Gastrocnemius medialis (tissue), 4 donors: Measurements from ENCODE around the gene GPR161. TPM values are rescaled to one million over a fixed set of nuclear protein-coding genes. Genes with fewer than 3 reads are reported as not detected.
"Not testable (repeated sequence)": the region's sequence is repeated elsewhere in the genome, so short reads cannot be mapped to it uniquely, and the experiment has no call there.

Experiments
- ATAC-seq, 2 donors: fragments of 150-250 bp; one replicate each; pipeline ENCODE4 v1.9.1; 2016
- DNase-seq, 2 donors: peaks; one replicate each; pipeline ENCODE4 v3.0.0-alpha.2; 2019
- H3K27ac ChIP-seq, 4 donors: fragments of 200-600 bp; sonication (generic); 1 replicate in 1 of 4; 2 replicates in 3 of 4; pipeline ENCODE4 v1.5.1; 2016 to 2018; ENCODE audit warnings: mild to moderate bottlenecking in 2 of 4, moderate library complexity in 1 of 4
- H3K27me3 ChIP-seq, 3 donors: fragments of 200-600 bp; sonication (generic) in 2 of 3; 1 replicate in 1 of 3; 2 replicates in 2 of 3; pipeline versions ENCODE4 v1.5.1 to v1.6.0; 2016 to 2019; ENCODE audit warnings: mild to moderate bottlenecking in 1 of 3, moderate library complexity in 1 of 3
- H3K36me3 ChIP-seq, 2 donors: fragments of 200-600 bp; sonication (generic) in 1 of 2; one replicate each; pipeline ENCODE4 v1.5.1; 2017 to 2018
- H3K4me1 ChIP-seq, 2 donors: fragments of 200-600 bp; sonication (generic) in 1 of 2; one replicate each; pipeline ENCODE4 v1.5.1; 2016 to 2017; ENCODE audit warnings: mild to moderate bottlenecking in 2 of 2
- H3K4me3 ChIP-seq, 4 donors: fragments of 200-600 bp; sonication (generic) in 3 of 4; 1 replicate in 1 of 4; 2 replicates in 3 of 4; pipeline ENCODE4 v1.5.1; 2016 to 2019; ENCODE audit warnings: mild to moderate bottlenecking in 2 of 4
- H3K9me3 ChIP-seq, 3 donors: fragments of 200-600 bp; sonication (generic) in 2 of 3; 1 replicate in 1 of 3; 2 replicates in 2 of 3; pipeline ENCODE4 v1.5.1; 2016 to 2019
- CTCF ChIP-seq, 5 experiments: fragments of 450-650 bp in 3 of 5; fragments of 200-600 bp in 2 of 5; sonication (generic) in 2 of 5; IDR thresholded peaks in 4 of 5; conservative IDR thresholded peaks in 1 of 5; 1 replicate in 4 of 5; 2 replicates in 1 of 5; pipeline ENCODE4 v1.5.1; 2016 to 2019; ENCODE audit warnings: antibody characterized with exemption in 5 of 5, mild to moderate bottlenecking in 3 of 5, moderate library complexity in 3 of 5
- POLR2A ChIP-seq, 2 donors: fragments of 450-650 bp; IDR thresholded peaks; one replicate each; pipeline ENCODE4 v1.6.1; 2017; ENCODE audit warnings: antibody characterized with exemption in 2 of 2, mild to moderate bottlenecking in 2 of 2, moderate library complexity in 2 of 2
- in situ Hi-C, 4 donors: fragments of 200-750 bp; cut with MboI; loops; one replicate each; pipeline versions ENCODE4 v1.15.0 to v1.8.0; 2017; ENCODE audit warnings: low sequenced_read_pairs in 4 of 4
- intact Hi-C: fragments of 100-400 bp; cut with DNase I; formaldehyde crosslinking; loops from one replicate; pipeline ENCODE4 v1.15.1; 2023; ENCODE audit warnings: low total_unique reads
- total RNA-seq, 4 donors: library from RNA; depleted of rRNA; stranded (reverse); fragments of >200 nt; gene quantifications; one replicate each; pipeline versions ENCODE4 v1.1.0 to v1.2.3, GENCODE V29; 2016

Gene GPR161
- total RNA-seq, 4 donors from 2014 or later, result 0.31 to 1.0 (median 0.86) TPM

- Histone ChIP-seq H3K9me3 (no peaks in the 10 kb centered on the region), H3K4me1 (no peaks in the 10 kb centered on the region), H3K36me3 (peaks cover 0 to 65% of the 10 kb centered on the region in 2 donors), H3K27ac (no peak overlapping the region), H3K27me3 (no peaks in the 10 kb centered on the region), H3K4me3 (no peak overlapping the region)
- in situ Hi-C loops (no loop called here), intact Hi-C loops (no loop called here)
- no peak for ATAC-seq
- DNase-seq, result no peak
- TF ChIP-seq CTCF (IDR thresholded peaks at IDR 0.05 in 4 of 5, conservative IDR thresholded peaks at IDR 0.05 in 1 of 5) (no peak), POLR2A (IDR thresholded peaks at IDR 0.05) (no peak)
Measured at GRCh38 chr1:168065506-168065905, 71.2 kb downstream of the GPR161 start.

- TF ChIP-seq POLR2A (IDR thresholded peaks at IDR 0.05), result no peak
- no peak for TF ChIP-seq CTCF (IDR thresholded peaks at IDR 0.05 in 4 of 5, conservative IDR thresholded peaks at IDR 0.05 in 1 of 5)
- H3K36me3 ChIP-seq, result peaks cover 0 to 52% of the 10 kb centered on the region in 2 donors
- no peak for DNase-seq
Measured at GRCh38 chr1:168064216-168064615, 72.5 kb downstream of the GPR161 start.

GRCh38 chr1:168057921-168058320, 78.8 kb downstream of the GPR161 start:
- intact Hi-C loops, result loop anchor here (2.0 kb wide), 1 partner anchor 17 kb away; no protein-coding TSS in a partner anchor
- no peak overlapping the region for H3K27ac ChIP-seq
- H3K4me1 ChIP-seq, result peaks cover 14 to 18% of the 10 kb centered on the region in 2 donors
- in situ Hi-C loops, result no loop called here
- TF ChIP-seq CTCF (IDR thresholded peaks at IDR 0.05 in 4 of 5, conservative IDR thresholded peaks at IDR 0.05 in 1 of 5), result no peak
- no peak for TF ChIP-seq POLR2A (IDR thresholded peaks at IDR 0.05)
- no peak overlapping the region for H3K4me3 ChIP-seq
- H3K36me3 ChIP-seq, result no peaks in the 10 kb centered on the region
- ATAC-seq (no peak), DNase-seq (no peak)
- no peaks in the 10 kb centered on the region for H3K27me3 ChIP-seq
- H3K9me3 ChIP-seq, result no peaks in the 10 kb centered on the region

More at GRCh38 chr1:168064216-168064615, 72.5 kb downstream of the GPR161 start:
- intact Hi-C loops (no loop called here), in situ Hi-C loops (no loop called here)
- H3K27ac ChIP-seq, result no peak overlapping the region
- H3K27me3 ChIP-seq, result no peaks in the 10 kb centered on the region
- H3K4me1 ChIP-seq, result no peaks in the 10 kb centered on the region
- H3K4me3 ChIP-seq, result no peak overlapping the region
- no peak for ATAC-seq
- H3K9me3 ChIP-seq, result no peaks in the 10 kb centered on the region

GRCh38 chr1:168057355-168057754, 79.4 kb downstream of the GPR161 start:
- H3K27ac ChIP-seq, result no peak overlapping the region
- H3K9me3 ChIP-seq, result no peaks in the 10 kb centered on the region
- DNase-seq (no peak), ATAC-seq (no peak)
- in situ Hi-C loops (no loop called here), intact Hi-C loops (no loop called here)
- H3K4me3 ChIP-seq, result no peak overlapping the region
- H3K4me1 ChIP-seq, result peaks cover 20 to 24% of the 10 kb centered on the region in 2 donors
- TF ChIP-seq POLR2A (IDR thresholded peaks at IDR 0.05), result no peak
- no peaks in the 10 kb centered on the region for H3K27me3 ChIP-seq
- H3K36me3 ChIP-seq, result no peaks in the 10 kb centered on the region

GRCh38 chr1:168056152-168056551, 80.6 kb downstream of the GPR161 start:
- H3K4me1 ChIP-seq, result peaks cover 23 to 35% of the 10 kb centered on the region in 2 donors
- H3K4me3 ChIP-seq, H3K9me3 ChIP-seq, DNase-seq, ATAC-seq, H3K36me3 ChIP-seq, in situ Hi-C loops, H3K27me3 ChIP-seq, H3K27ac ChIP-seq, intact Hi-C loops: not testable (repeated sequence)

- Histone ChIP-seq H3K9me3 (no peaks in the 10 kb centered on the region), H3K4me1 (peaks cover 35 to 49% of the 10 kb centered on the region in 2 donors), H3K36me3 (no peaks in the 10 kb centered on the region), H3K27me3 (no peaks in the 10 kb centered on the region), H3K27ac (peak overlapping the region; percentile 69 to 76 (median 74)), H3K4me3 (no peak overlapping the region)
- DNase-seq, result peak; percentile 27 to 55
- in situ Hi-C loops (no loop called here), intact Hi-C loops (loop anchor here (5.0 kb wide), 1 partner anchor 117 kb away; the partner anchor contains the start of genes DCAF6 and MPC2)
- ATAC-seq, result peak; percentile 80 to 93
- TF ChIP-seq POLR2A (IDR thresholded peaks at IDR 0.05) (no peak), CTCF (IDR thresholded peaks at IDR 0.05 in 4 of 5, conservative IDR thresholded peaks at IDR 0.05 in 1 of 5) (no peak)
Measured at GRCh38 chr1:168054117-168054516, 82.6 kb downstream of the GPR161 start.
